ENCODE results near the gene KCP. TPM values are rescaled to one million over a fixed set of nuclear protein-coding genes. Genes with fewer than 3 reads are reported as not detected.

KCP gene
- polyA plus RNA-seq, 1 donor (not counting 4 experiments of a cell fraction or from before 2014, with no cell fraction given), result not detected

GRCh38 chr7:128909625-128910568, 612 bp downstream of the KCP start:
- FAIRE-seq, result no peak

GRCh38 chr7:128908750-128909624, 1.5 kb downstream of the KCP start:
- Histone ChIP-seq H3K4me3 (ENCODE audit: control insufficient read depth in 2 of 3, extremely low read depth in 1 of 3, insufficient read depth in 2 of 3, low read depth in 1 of 3, low read length in 3 of 3) (no peak overlapping the region), H3K9me3 (ENCODE audit: control insufficient read depth, low read depth, low read length) (no peaks in the 10 kb centered on the region), H3K79me2 (ENCODE audit: control insufficient read depth, insufficient read depth, low read length) (no peaks in the 10 kb centered on the region), H3K4me2 (ENCODE audit: control insufficient read depth, extremely low read depth, insufficient read depth, low read depth, low read length) (peak overlapping the region; percentile 9), H4K20me1 (ENCODE audit: control insufficient read depth, extremely low read depth, insufficient read depth, low read length) (no peaks in the 10 kb centered on the region), H3K9me1 (ENCODE audit: control insufficient read depth, extremely low read depth, insufficient read depth, low read length) (no peaks in the 10 kb centered on the region), H3K27ac (ENCODE audit: control insufficient read depth, insufficient read depth, low read length) (no peak overlapping the region), H3K36me3 (ENCODE audit: control insufficient read depth in 2 of 2, extremely low read depth in 1 of 2, insufficient read depth in 2 of 2, low read length in 2 of 2) (no peaks in the 10 kb centered on the region), H3K4me1 (ENCODE audit: control insufficient read depth, extremely low read depth, insufficient read depth, low read length) (no peaks in the 10 kb centered on the region), H3K9ac (ENCODE audit: control insufficient read depth, extremely low read depth, insufficient read depth, low read length) (no peak overlapping the region), H2AFZ (ENCODE audit: control insufficient read depth, low read length) (no peak overlapping the region), H3K27me3 (ENCODE audit: control insufficient read depth, extremely low read depth, insufficient read depth, low read length) (peaks cover 43% of the 10 kb centered on the region)
- TF ChIP-seq CTCF (optimal IDR thresholded peaks at IDR 0.05 in 1 of 3, IDR thresholded peaks at IDR 0.05 in 1 of 3, conservative IDR thresholded peaks at IDR 0.05 in 1 of 3; ENCODE audit: extremely low read depth in 1 of 3, insufficient read depth in 2 of 3, low read length in 3 of 3) (no peak), EZH2 (IDR thresholded peaks at IDR 0.05; ENCODE audit: low read length) (no peak)
- dilution Hi-C loops (cut with MboI; ENCODE audit: extremely low pct_ligation_motif_present, low sequenced_read_pairs), result no loop called here
- no peak for DNase-seq (ENCODE audit: low read depth, low spot score)
- no peak for FAIRE-seq

More at GRCh38 chr7:128909625-128910568, 612 bp downstream of the KCP start:
- no peak overlapping the region for H2AFZ ChIP-seq (ENCODE audit: control insufficient read depth, low read length)
- dilution Hi-C loops (cut with MboI; ENCODE audit: extremely low pct_ligation_motif_present, low sequenced_read_pairs), result no loop called here
- no peaks in the 10 kb centered on the region for H3K36me3 ChIP-seq (ENCODE audit: control insufficient read depth in 2 of 2, extremely low read depth in 1 of 2, insufficient read depth in 2 of 2, low read length in 2 of 2)
- no peak overlapping the region for H3K27ac ChIP-seq (ENCODE audit: control insufficient read depth, insufficient read depth, low read length)
- no peaks in the 10 kb centered on the region for H4K20me1 ChIP-seq (ENCODE audit: control insufficient read depth, extremely low read depth, insufficient read depth, low read length)
- DNase-seq (ENCODE audit: low read depth, low spot score), result no peak
- H3K4me3 ChIP-seq (ENCODE audit: control insufficient read depth in 2 of 3, extremely low read depth in 1 of 3, insufficient read depth in 2 of 3, low read depth in 1 of 3, low read length in 3 of 3), result peak overlapping the region in 1 of 3 experiments; percentile 19
- H3K9ac ChIP-seq (ENCODE audit: control insufficient read depth, extremely low read depth, insufficient read depth, low read length), result no peak overlapping the region
- H3K9me3 ChIP-seq (ENCODE audit: control insufficient read depth, low read depth, low read length), result no peaks in the 10 kb centered on the region
- no peaks in the 10 kb centered on the region for H3K4me1 ChIP-seq (ENCODE audit: control insufficient read depth, extremely low read depth, insufficient read depth, low read length)
- no peaks in the 10 kb centered on the region for H3K79me2 ChIP-seq (ENCODE audit: control insufficient read depth, insufficient read depth, low read length)
- H3K9me1 ChIP-seq (ENCODE audit: control insufficient read depth, extremely low read depth, insufficient read depth, low read length), result no peaks in the 10 kb centered on the region
- TF ChIP-seq EZH2 (IDR thresholded peaks at IDR 0.05; ENCODE audit: low read length) (peak; percentile 63), CTCF (optimal IDR thresholded peaks at IDR 0.05 in 1 of 3, IDR thresholded peaks at IDR 0.05 in 1 of 3, conservative IDR thresholded peaks at IDR 0.05 in 1 of 3; ENCODE audit: extremely low read depth in 1 of 3, insufficient read depth in 2 of 3, low read length in 3 of 3) (no peak)
- H3K4me2 ChIP-seq (ENCODE audit: control insufficient read depth, extremely low read depth, insufficient read depth, low read depth, low read length), result peak overlapping the region; percentile 9
- peaks cover 52% of the 10 kb centered on the region for H3K27me3 ChIP-seq (ENCODE audit: control insufficient read depth, extremely low read depth, insufficient read depth, low read length)

Data from keratinocyte (primary cell).